Brain microvascular endothelial cell (primary cell): ENCODE results near the gene BABAM2.

Source experiments
- DNase-seq: peaks from one replicate; pipeline ENCODE4 v3.0.0-alpha.2; 2020
- H3K27ac ChIP-seq: fragments of 250-450 bp; sonication (Bioruptor Pico); 2 replicates; pipeline ENCODE4 v1.5.1; 2020; ENCODE audit warnings: mild to moderate bottlenecking, moderate library complexity
- H3K27me3 ChIP-seq: fragments of 250-450 bp; sonication (Bioruptor Pico); replicated peaks from 2 replicates; pipeline ENCODE4 v1.5.1; 2020; ENCODE audit warnings: mild to moderate bottlenecking
- H3K36me3 ChIP-seq: fragments of 250-450 bp; sonication (Bioruptor Pico); replicated peaks from 2 replicates; pipeline ENCODE4 v1.5.1; 2020; ENCODE audit warnings: mild to moderate bottlenecking
- H3K4me3 ChIP-seq: 2 replicates; pipeline ENCODE4 v1.5.1; 2011; ENCODE audit warnings: low read depth, mild to moderate bottlenecking, control low read depth, low read length, moderate library complexity
- CTCF ChIP-seq: IDR thresholded peaks from 2 replicates; pipeline ENCODE4 v1.5.1; 2011; ENCODE audit warnings: low read depth, mild to moderate bottlenecking, moderate library complexity, low read length, control low read depth, inconsistent platforms; ENCODE audit errors: missing control alignments
- in situ Hi-C: cut with HindIII; loops from 2 replicates; pipeline ENCODE4 v1.10.0; 2017; ENCODE audit warnings: low sequenced_read_pairs, low pct_ligation_motif_present

The BABAM2 gene

GRCh38 chr2:28280619-28281018 is 390.1 kb downstream of the BABAM2 start:
- no peak for TF ChIP-seq CTCF
- in situ Hi-C loops, result no loop called here
- no peak for DNase-seq
- no peaks in the 10 kb centered on the region for H3K36me3 ChIP-seq
- no peak overlapping the region for H3K27ac ChIP-seq
- no peak overlapping the region for H3K4me3 ChIP-seq
- H3K27me3 ChIP-seq, result no peaks in the 10 kb centered on the region

- no peaks in the 10 kb centered on the region for H3K27me3 ChIP-seq
- no peak for TF ChIP-seq CTCF
- no peak overlapping the region for H3K4me3 ChIP-seq
- no peaks in the 10 kb centered on the region for H3K36me3 ChIP-seq
- no peak for DNase-seq
- in situ Hi-C loops, result no loop called here
- no peak overlapping the region for H3K27ac ChIP-seq
Measured at GRCh38 chr2:28281739-28282138, 391.2 kb downstream of the BABAM2 start.

GRCh38 chr2:28282248-28282647 is 391.7 kb downstream of the BABAM2 start:
- in situ Hi-C loops, result no loop called here
- H3K27me3 ChIP-seq, result no peaks in the 10 kb centered on the region
- no peak overlapping the region for H3K27ac ChIP-seq
- no peak for TF ChIP-seq CTCF
- no peak for DNase-seq
- no peaks in the 10 kb centered on the region for H3K36me3 ChIP-seq
- H3K4me3 ChIP-seq, result no peak overlapping the region

GRCh38 chr2:28282861-28283646 is 392.5 kb downstream of the BABAM2 start:
- no peaks in the 10 kb centered on the region for H3K27me3 ChIP-seq
- DNase-seq, result no peak
- no peak for TF ChIP-seq CTCF
- H3K4me3 ChIP-seq, result no peak overlapping the region
- in situ Hi-C loops, result no loop called here
- H3K36me3 ChIP-seq, result no peaks in the 10 kb centered on the region
- no peak overlapping the region for H3K27ac ChIP-seq

- in situ Hi-C loops, result no loop called here
- no peak for TF ChIP-seq CTCF
- no peak overlapping the region for H3K4me3 ChIP-seq
- no peak overlapping the region for H3K27ac ChIP-seq
- DNase-seq, result no peak
- no peaks in the 10 kb centered on the region for H3K27me3 ChIP-seq
- H3K36me3 ChIP-seq, result no peaks in the 10 kb centered on the region
Measured at GRCh38 chr2:28283861-28284260, 393.3 kb downstream of the BABAM2 start.

GRCh38 chr2:28286678-28287077 is 396.1 kb downstream of the BABAM2 start:
- no peak overlapping the region for H3K27ac ChIP-seq
- H3K4me3 ChIP-seq, result no peak overlapping the region
- TF ChIP-seq CTCF, result no peak
- peak; percentile 25 for DNase-seq
- H3K27me3 ChIP-seq, result no peaks in the 10 kb centered on the region
- H3K36me3 ChIP-seq, result no peaks in the 10 kb centered on the region
- in situ Hi-C loops, result no loop called here
